HepG2 (cell line): ENCODE results near the gene ZNF780B. TPM values are rescaled to one million over a fixed set of nuclear protein-coding genes. Genes with fewer than 3 reads are reported as not detected.

Experiments
- ATAC-seq: fragments of 200-7000 bp; cut with Tn5 transposase; 3 replicates; pipeline ENCODE4 v1.9.1; 2020; ENCODE audit warnings: mild to moderate bottlenecking, moderate library complexity
- Bru-seq: library from RNA; stranded (reverse); fragments of 400-500 nt; gene quantifications from one replicate; lab custom pipeline; 2021; lab: Mats Ljungman, UMichigan
- BruChase-seq, 2 experiments: library from RNA; stranded (reverse); fragments of 400-500 nt; gene quantifications; one replicate each; lab custom pipeline; 2021; lab: Mats Ljungman, UMichigan
- BruUV-seq: library from RNA; stranded (reverse); fragments of 400-500 nt; replicated peaks from 2 replicates; lab custom pipeline; 2021; lab: Mats Ljungman, UMichigan
- CTCF ChIA-PET: fragments of 300-600 bp; formaldehyde crosslinking; extraction: SDS; loops from one replicate; lab custom pipeline; 2021; ENCODE audit warnings: low total read pairs, inconsistent platforms, low intra/inter-chr PET ratio; lab: Yijun Ruan, JAX
- POLR2A ChIA-PET: fragments of 350-600 bp; sonication (Branson Sonifier 250); formaldehyde crosslinking; loops from one replicate; lab custom pipeline; 2020; ENCODE audit warnings: antibody characterized with exemption, inconsistent platforms; lab: Yijun Ruan, JAX
- DNase-seq: peaks from one replicate; pipeline ENCODE4 v3.0.0-alpha.2; 2015; ENCODE audit warnings: low spot score
- FAIRE-seq: peaks from 3 replicates; lab custom pipeline; 2011; peaks lifted over from hg19 to GRCh38; lab: Jason Lieb, UNC
- H2AFZ ChIP-seq: one replicate; pipeline ENCODE4 v1.6.1; 2011; ENCODE audit warnings: low read length, inconsistent platforms
- H3K27ac ChIP-seq: fragments of 300-600 bp; 3 replicates; pipeline ENCODE4 v1.8.0; 2011; ENCODE audit warnings: mixed run types, mild to moderate bottlenecking, mixed read lengths, low read length, inconsistent platforms; ENCODE audit not compliant: insufficient read depth; ENCODE audit errors: extremely low read length
- H3K27me3 ChIP-seq, 2 experiments: fragments of 200-600 bp in 1 of 2; 2 replicates in 1 of 2; 3 replicates in 1 of 2; pipeline versions ENCODE4 v1.6.0 to v1.8.0; 2011; ENCODE audit warnings: low read length in 2 of 2, mild to moderate bottlenecking in 2 of 2, moderate library complexity in 2 of 2, inconsistent platforms in 1 of 2; ENCODE audit not compliant: insufficient read depth in 2 of 2, control insufficient read depth in 1 of 2
- H3K36me3 ChIP-seq, 2 experiments: fragments of 200-600 bp in 1 of 2; replicated peaks in 1 of 2; 2 replicates in 1 of 2; 3 replicates in 1 of 2; pipeline versions ENCODE4 v1.5.1 to v1.8.0; 2011; ENCODE audit warnings: low read length in 2 of 2, inconsistent platforms in 1 of 2; ENCODE audit not compliant: insufficient read depth in 2 of 2, control insufficient read depth in 1 of 2
- H3K4me1 ChIP-seq: 2 replicates; pipeline ENCODE4 v1.5.1; 2012; ENCODE audit warnings: low read length, inconsistent platforms; ENCODE audit not compliant: insufficient read depth
- H3K4me2 ChIP-seq: 2 replicates; pipeline ENCODE4 v1.6.0; 2011; ENCODE audit warnings: low read depth, low read length, inconsistent platforms
- H3K4me3 ChIP-seq, 3 experiments: fragments of 200-600 bp in 1 of 3; sonication (generic), shearing (Covaris generic) in 1 of 3; replicated peaks in 1 of 3; 2 replicates each; pipeline ENCODE4 v1.5.1; 2011 to 2016; ENCODE audit warnings: low read length in 3 of 3, inconsistent platforms in 2 of 3, low read depth in 2 of 3, mild to moderate bottlenecking in 2 of 3, control low read depth in 1 of 3, mixed read lengths in 1 of 3; ENCODE audit not compliant: insufficient read depth in 1 of 3
- H3K79me2 ChIP-seq: one replicate; pipeline ENCODE4 v1.6.1; 2011; ENCODE audit warnings: low read length, inconsistent platforms; ENCODE audit not compliant: insufficient read depth
- H3K9ac ChIP-seq: 2 replicates; pipeline ENCODE4 v1.6.0; 2011; ENCODE audit warnings: mild to moderate bottlenecking, low read depth, low read length, inconsistent platforms; ENCODE audit not compliant: insufficient read depth
- H3K9me3 ChIP-seq: 2 replicates; pipeline ENCODE4 v1.5.1; 2012; ENCODE audit warnings: mild to moderate bottlenecking, low read length
- H4K20me1 ChIP-seq: 2 replicates; pipeline ENCODE4 v1.6.0; 2011; ENCODE audit warnings: inconsistent platforms, mild to moderate bottlenecking, low read length, moderate library complexity; ENCODE audit not compliant: insufficient read depth
- ARID5B ChIP-seq: IDR thresholded peaks from 2 replicates; pipeline ENCODE4 v1.4.0; 2020; ENCODE audit warnings: mild to moderate bottlenecking, missing genetic modification reagents
- BCL3 ChIP-seq: sonication (generic); formaldehyde crosslinking; IDR thresholded peaks from 2 replicates; pipeline ENCODE4 v1.5.1; 2020; ENCODE audit warnings: mild to moderate bottlenecking, missing genetic modification reagents, moderate library complexity
- CSRNP2 ChIP-seq: sonication (generic); formaldehyde crosslinking; conservative IDR thresholded peaks from 2 replicates; pipeline ENCODE4 v1.8.0; 2022; ENCODE audit warnings: low read depth, missing genetic modification reagents
- IKZF4 ChIP-seq: sonication (generic); formaldehyde crosslinking; IDR thresholded peaks from 2 replicates; pipeline ENCODE4 v1.5.1; 2020; ENCODE audit warnings: borderline replicate concordance, mild to moderate bottlenecking, low read depth, missing genetic modification reagents; ENCODE audit errors: not compliant biosample characterization
- RBM22 ChIP-seq: fragments of 200-400 bp; formaldehyde crosslinking; optimal IDR thresholded peaks from 2 replicates; pipeline ENCODE3; 2017; ENCODE audit warnings: mild to moderate bottlenecking, low read length, moderate library complexity
- REL ChIP-seq: sonication (generic); formaldehyde crosslinking; conservative IDR thresholded peaks from 2 replicates; pipeline ENCODE4 v1.8.0; 2022; ENCODE audit warnings: mild to moderate bottlenecking, missing genetic modification reagents, moderate library complexity
- SP4 ChIP-seq: sonication (generic); formaldehyde crosslinking; IDR thresholded peaks from 2 replicates; pipeline ENCODE4 v1.8.1; 2023; ENCODE audit warnings: mild to moderate bottlenecking, missing genetic modification reagents
- ZNF772 ChIP-seq: sonication (generic); formaldehyde crosslinking; IDR thresholded peaks from 2 replicates; pipeline ENCODE4 v1.5.0; 2020; ENCODE audit warnings: mild to moderate bottlenecking, missing genetic modification reagents
- WGBS: methylation state at CpG from one replicate; pipeline ENCODE4 v1.1.6; 2017; ENCODE audit warnings: low lambda C conversion rate; 5-methylcytosine and 5-hydroxymethylcytosine counted together
- in situ Hi-C: cut with HindIII; loops from 2 replicates; pipeline ENCODE4 v1.10.0; 2017; ENCODE audit warnings: low pct_unique_long_range_greater_than_20kb; ENCODE audit not compliant: extremely low pct_ligation_motif_present
- intact Hi-C: fragments of 100-400 bp; cut with micrococcal nuclease; formaldehyde crosslinking; loops from one replicate; pipeline ENCODE4 v1.10.0; 2022; ENCODE audit not compliant: unreplicated experiment
- long read RNA-seq, 2 experiments: library from RNA in 1 of 2; library from polyadenylated mRNA in 1 of 2; stranded (forward) in 1 of 2; unstranded in 1 of 2; transcript quantifications; one replicate each; pipeline ENCODE4 v2.0.0, GENCODE V29; 2019 to 2022
- polyA minus RNA-seq, 3 experiments: library from RNA; depleted of rRNA, polyadenylated mRNA; stranded (reverse); fragments of >200 nt; gene quantifications; 2 replicates each; pipeline ENCODE4 v1.2.3, GENCODE V29; 2011; ENCODE audit warnings: low replicate concordance in 1 of 3
- polyA plus RNA-seq, 8 experiments: library from polyadenylated mRNA; depleted of rRNA in 3 of 8; stranded (reverse) in 7 of 8; unstranded in 1 of 8; fragments of >200 nt; fragmentation: Illumina TruSeq in 4 of 8; extraction: Trizol in 4 of 8; gene quantifications; 2 replicates each; pipeline versions ENCODE4 v1.2.1 to v1.2.3, GENCODE V29; 2011 to 2016; ENCODE audit warnings: low read depth in 4 of 8, missing spikeins in 1 of 8, mixed read lengths in 1 of 8; ENCODE audit not compliant: insufficient read depth in 1 of 8
- total RNA-seq, 5 experiments: library from RNA; depleted of rRNA; stranded (reverse); fragments of >200 nt; fragmentation: Illumina TruSeq; extraction: Trizol; gene quantifications; 2 replicates each; pipeline ENCODE4 v1.2.3, GENCODE V29; 2016; ENCODE audit warnings: low read depth in 1 of 5

ZNF780B gene
- total RNA-seq (2016; rRNA removed; fragmentation: Illumina TruSeq; extraction: Trizol) (21.9 and 25.0 TPM in 2 replicates), polyA plus RNA-seq (2011; rRNA removed) (6.5 and 6.6 TPM in 2 replicates), polyA minus RNA-seq (2011; rRNA and poly(A)+ RNA removed; ENCODE audit: low replicate concordance) (10.8 and 11.3 TPM in 2 replicates), Bru-seq, nascent RNA (percentile 90 among the genes with signal in this experiment), BruChase-seq, experiment 1, labeled RNA remaining after a 6-hour chase (percentile 85 among the genes with signal in this experiment), BruChase-seq, experiment 2, labeled RNA remaining after a 2-hour chase (percentile 96 among the genes with signal in this experiment)
- 4.0 and 5.7 TPM in 2 replicates for total RNA-seq (2016; cell fraction: cytosol; rRNA removed; fragmentation: Illumina TruSeq; extraction: Trizol; ENCODE audit: low read depth)
- 19.0 and 28.3 TPM in 2 replicates for total RNA-seq (2016; cell fraction: insoluble cytoplasmic fraction; rRNA removed; fragmentation: Illumina TruSeq; extraction: Trizol)
- total RNA-seq (2016; cell fraction: membrane; rRNA removed; fragmentation: Illumina TruSeq; extraction: Trizol): 9.7 and 11.9 TPM in 2 replicates
- total RNA-seq (2016; cell fraction: nucleus; rRNA removed; fragmentation: Illumina TruSeq; extraction: Trizol): 30.3 and 43.5 TPM in 2 replicates
- polyA plus RNA-seq (2011; cell fraction: cytosol; rRNA removed): 2.0 and 2.6 TPM in 2 replicates
- 14.4 and 21.2 TPM in 2 replicates for polyA plus RNA-seq (2011; cell fraction: nucleus; rRNA removed)
- 7.5 and 9.2 TPM in 2 replicates for polyA plus RNA-seq (2012)
- 0.55 and 0.95 TPM in 2 replicates for polyA plus RNA-seq (2016; cell fraction: cytosol; fragmentation: Illumina TruSeq; extraction: Trizol; ENCODE audit: low read depth)
- polyA plus RNA-seq (2016; cell fraction: insoluble cytoplasmic fraction; fragmentation: Illumina TruSeq; extraction: Trizol; ENCODE audit: low read depth): 5.6 and 7.2 TPM in 2 replicates
- polyA plus RNA-seq (2016; cell fraction: membrane; fragmentation: Illumina TruSeq; extraction: Trizol; ENCODE audit: low read depth): 0.78 and 1.7 TPM in 2 replicates
- 22.1 and 23.1 TPM in 2 replicates for polyA plus RNA-seq (2016; cell fraction: nucleus; fragmentation: Illumina TruSeq; extraction: Trizol; ENCODE audit: insufficient read depth, low read depth)
- polyA minus RNA-seq (2011; cell fraction: cytosol; rRNA and poly(A)+ RNA removed): 4.4 and 5.1 TPM in 2 replicates
- polyA minus RNA-seq (2011; cell fraction: nucleus; rRNA and poly(A)+ RNA removed): 72.6 and 95.0 TPM in 2 replicates
- long read RNA-seq, experiment 1, partial matches to known transcripts: 0 of 2 reads
- long read RNA-seq, experiment 1, other reads (novel, unspliced or antisense): 2 of 2 reads
- long read RNA-seq, experiment 2, partial matches to known transcripts: 0 of 4 reads
- long read RNA-seq, experiment 2, other reads (novel, unspliced or antisense): 4 of 4 reads

- ATAC-seq (peak; percentile 98), FAIRE-seq (peak; percentile 95), DNase-seq (peak; percentile 68)
- BruUV-seq: no TSS peak
- in situ Hi-C loops: no loop called here
- Histone ChIP-seq H3K27me3 (no peaks in the 10 kb centered on the region; a peak in 1 of 5 replicates), H2AFZ (peak within 1 kb of the TSS; percentile 92), H3K4me2 (peak within 1 kb of the TSS; percentile 79), H3K79me2 (peaks cover 49% of the 10 kb centered on the region), H4K20me1 (peaks cover 3% of the 10 kb centered on the region; the same call in 1 of the 2 replicates), H3K36me3 (no peaks in the 10 kb centered on the region), H3K9me3 (peaks cover 19% of the 10 kb centered on the region), H3K27ac (peak within 1 kb of the TSS; percentile 65), H3K4me1 (peaks cover 43% of the 10 kb centered on the region), H3K4me3 (peak within 1 kb of the TSS; percentile 80 to 90 (median 84)), H3K9ac (peak within 1 kb of the TSS; percentile 85)
- under 1% methylated on average over 35 of the region's 41 CpGs for WGBS
- ChIA-PET CTCF (no interaction called here), POLR2A (interaction anchor here (0.9 to 3.2 kb wide), 4 partner anchors 29 to 86 kb away, joined by 4 to 15 read pairs (median 4); partner anchors contain the start of genes PSMC4 and ZNF780A)
- intact Hi-C loops: loop anchor here (2.0 to 5.0 kb wide), 2 partner anchors 36 to 59 kb away; partner anchors contain the start of genes ZNF546 and ZNF780A
- TF ChIP-seq ZNF772: peak; percentile 59; the same call in 1 of the 2 replicates
- no peak for TF ChIP-seq ARID5B (CRISPR knock-in tag)
- peak; percentile 78 for TF ChIP-seq SP4 (CRISPR knock-in tag)
- TF ChIP-seq REL (CRISPR knock-in tag): no peak
- peak; percentile 69; the same call in 1 of the 2 replicates for TF ChIP-seq BCL3 (CRISPR knock-in tag)
- TF ChIP-seq IKZF4: peak; percentile 73
- 0 out of 2 replicates have a peak, but pooled peaks have one; percentile 42 for TF ChIP-seq CSRNP2
- peak; percentile 50 for TF ChIP-seq RBM22
Measured at GRCh38 chr19:40055832-40056504, at the start of gene ZNF780B. ZNF780B (minus strand) TSS chr19:40056231; CDS start chr19:40050332, 5,899 bp downstream.
